OCI-LY7 (cell line): ENCODE results near the gene TNFAIP8L3. TPM values are rescaled to one million over a fixed set of nuclear protein-coding genes. Genes with fewer than 3 reads are reported as not detected.

ENCODE experiments used
- BruUV-seq: library from RNA; stranded (reverse); fragments of 400-500 nt; replicated peaks from 2 replicates; lab custom pipeline; 2021; lab: Mats Ljungman, UMichigan
- CTCF ChIA-PET: fragments of 300-600 bp; sonication (Branson Sonifier 250); formaldehyde crosslinking; loops from one replicate; lab custom pipeline; 2022; ENCODE audit warnings: antibody characterized with exemption; ENCODE audit not compliant: unreplicated experiment; lab: Charles Lee
- POLR2A ChIA-PET: fragments of 300-600 bp; sonication (Branson Sonifier 250); formaldehyde crosslinking; loops from one replicate; lab custom pipeline; 2022; ENCODE audit warnings: antibody characterized with exemption; lab: Charles Lee
- DNase-seq: peaks from one replicate; pipeline ENCODE4 v3.0.0-alpha.2; 2015; ENCODE audit warnings: low spot score
- H2AFZ ChIP-seq: fragments of 200-600 bp; sonication (generic), shearing (Covaris generic); 2 replicates; pipeline ENCODE4 v1.6.1; 2014; ENCODE audit warnings: mild to moderate bottlenecking, antibody characterized with exemption, low read length, moderate library complexity
- H3K27ac ChIP-seq: fragments of 200-600 bp; sonication (generic); 2 replicates; pipeline ENCODE4 v1.5.1; 2014; ENCODE audit warnings: mixed run types, low read depth, mild to moderate bottlenecking, moderate library complexity, low read length, inconsistent platforms; ENCODE audit not compliant: poor library complexity, severe bottlenecking
- H3K36me3 ChIP-seq: fragments of 200-600 bp; sonication (generic); 2 replicates; pipeline ENCODE4 v1.6.1; 2014; ENCODE audit warnings: mild to moderate bottlenecking, antibody characterized with exemption, low read length, moderate library complexity, mixed read lengths; ENCODE audit not compliant: insufficient read depth
- H3K4me1 ChIP-seq: fragments of 200-600 bp; sonication (generic); 2 replicates; pipeline ENCODE4 v1.5.1; 2014; ENCODE audit warnings: mild to moderate bottlenecking, low read length; ENCODE audit not compliant: insufficient read depth, poor library complexity, severe bottlenecking
- H3K4me2 ChIP-seq: fragments of 200-600 bp; sonication (generic); 2 replicates; pipeline ENCODE4 v1.6.1; 2014; ENCODE audit warnings: mild to moderate bottlenecking, low read length
- H3K4me3 ChIP-seq: fragments of 200-600 bp; sonication (generic); 2 replicates; pipeline ENCODE4 v1.5.1; 2014; ENCODE audit warnings: mild to moderate bottlenecking, low read depth, low read length; ENCODE audit not compliant: poor library complexity, severe bottlenecking
- H3K79me2 ChIP-seq: fragments of 200-600 bp; sonication (generic); 2 replicates; pipeline ENCODE4 v1.6.1; 2016; ENCODE audit warnings: low read depth, mild to moderate bottlenecking, low read length, moderate library complexity, mixed read lengths; ENCODE audit not compliant: insufficient read depth
- H3K9me2 ChIP-seq: fragments of 200-600 bp; sonication (generic); 2 replicates; pipeline ENCODE4 v1.6.1; 2016; ENCODE audit warnings: mild to moderate bottlenecking, low read length, mixed read lengths; ENCODE audit not compliant: insufficient read depth
- H3K9me3 ChIP-seq: fragments of 200-600 bp; sonication (generic); 2 replicates; pipeline ENCODE4 v1.6.1; 2014; ENCODE audit warnings: mild to moderate bottlenecking, mixed run types, low read length, mixed read lengths
- H4K20me1 ChIP-seq: fragments of 200-600 bp; sonication (generic); 2 replicates; pipeline ENCODE4 v1.6.1; 2014; ENCODE audit warnings: mild to moderate bottlenecking, antibody characterized with exemption, low read length, moderate library complexity, mixed read lengths; ENCODE audit not compliant: insufficient read depth
- EZH2phosphoT487 ChIP-seq: fragments of 200-600 bp; sonication (generic); IDR thresholded peaks from 2 replicates; pipeline ENCODE4 v1.6.1; 2018; ENCODE audit warnings: low read depth, borderline replicate concordance, mild to moderate bottlenecking, mixed run types, antibody characterized with exemption, low read length, moderate library complexity, mixed read lengths
- intact Hi-C: fragments of 100-400 bp; cut with micrococcal nuclease; formaldehyde crosslinking; loops from one replicate; pipeline ENCODE4 v1.10.0; 2022; ENCODE audit not compliant: unreplicated experiment
- total RNA-seq, 2 experiments: library from RNA; depleted of rRNA in 1 of 2; stranded (reverse); fragments of >200 nt in 1 of 2; shearing (Covaris generic) in 1 of 2; gene quantifications; 2 replicates each; pipeline ENCODE4 v1.2.3, GENCODE V29; 2014 to 2022
- TF ChIP-seq, protein P1 (sequence below): fragments of 200-600 bp; sonication (generic); conservative IDR thresholded peaks from 2 replicates; pipeline ENCODE4 v1.5.1; 2014; ENCODE audit warnings: mild to moderate bottlenecking, antibody characterized with exemption, low read length, moderate library complexity, mixed read lengths

The TNFAIP8L3 gene
- total RNA-seq, 2 experiments from 2014 or later = not detected

DNA sequence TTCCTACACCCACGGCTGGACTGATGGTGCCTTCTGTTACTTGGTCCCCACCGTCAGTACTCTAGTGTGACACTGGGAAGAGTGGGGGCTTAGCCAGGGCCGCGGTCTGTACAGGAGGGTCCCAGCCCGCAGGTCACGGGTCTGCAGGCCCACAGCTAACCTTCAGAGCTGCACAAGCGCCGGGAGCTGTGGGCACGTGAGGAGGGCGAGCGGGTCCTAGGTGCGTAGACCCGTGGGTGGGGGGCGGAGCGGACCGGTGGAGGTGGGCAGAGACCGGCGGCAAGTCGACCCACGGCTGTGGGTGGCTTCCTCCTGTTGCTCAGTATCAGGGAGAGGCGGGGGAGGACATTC is 1.2 kb downstream of the TNFAIP8L3 start:
- H3K36me3 ChIP-seq = no peaks in the 10 kb centered on the region
- no peak for DNase-seq
- H3K9me3 ChIP-seq = no peaks in the 10 kb centered on the region
- CTCF ChIA-PET = no interaction called here
- TF ChIP-seq EZH2phosphoT487 = no peak
- TF ChIP-seq, protein P1, sequence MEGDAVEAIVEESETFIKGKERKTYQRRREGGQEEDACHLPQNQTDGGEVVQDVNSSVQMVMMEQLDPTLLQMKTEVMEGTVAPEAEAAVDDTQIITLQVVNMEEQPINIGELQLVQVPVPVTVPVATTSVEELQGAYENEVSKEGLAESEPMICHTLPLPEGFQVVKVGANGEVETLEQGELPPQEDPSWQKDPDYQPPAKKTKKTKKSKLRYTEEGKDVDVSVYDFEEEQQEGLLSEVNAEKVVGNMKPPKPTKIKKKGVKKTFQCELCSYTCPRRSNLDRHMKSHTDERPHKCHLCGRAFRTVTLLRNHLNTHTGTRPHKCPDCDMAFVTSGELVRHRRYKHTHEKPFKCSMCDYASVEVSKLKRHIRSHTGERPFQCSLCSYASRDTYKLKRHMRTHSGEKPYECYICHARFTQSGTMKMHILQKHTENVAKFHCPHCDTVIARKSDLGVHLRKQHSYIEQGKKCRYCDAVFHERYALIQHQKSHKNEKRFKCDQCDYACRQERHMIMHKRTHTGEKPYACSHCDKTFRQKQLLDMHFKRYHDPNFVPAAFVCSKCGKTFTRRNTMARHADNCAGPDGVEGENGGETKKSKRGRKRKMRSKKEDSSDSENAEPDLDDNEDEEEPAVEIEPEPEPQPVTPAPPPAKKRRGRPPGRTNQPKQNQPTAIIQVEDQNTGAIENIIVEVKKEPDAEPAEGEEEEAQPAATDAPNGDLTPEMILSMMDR = no peak
- no peak overlapping the region for H3K4me3 ChIP-seq
- H3K4me2 ChIP-seq = no peak overlapping the region
- no peaks in the 10 kb centered on the region for H3K4me1 ChIP-seq
- H3K27ac ChIP-seq = no peak overlapping the region
- POLR2A ChIA-PET = no interaction called here
- no peaks in the 10 kb centered on the region for H3K79me2 ChIP-seq
- intact Hi-C loops = no loop called here
- H4K20me1 ChIP-seq = no peaks in the 10 kb centered on the region
- no peaks in the 10 kb centered on the region for H3K9me2 ChIP-seq
- no TSS peak for BruUV-seq
- no peak overlapping the region for H2AFZ ChIP-seq

DNA sequence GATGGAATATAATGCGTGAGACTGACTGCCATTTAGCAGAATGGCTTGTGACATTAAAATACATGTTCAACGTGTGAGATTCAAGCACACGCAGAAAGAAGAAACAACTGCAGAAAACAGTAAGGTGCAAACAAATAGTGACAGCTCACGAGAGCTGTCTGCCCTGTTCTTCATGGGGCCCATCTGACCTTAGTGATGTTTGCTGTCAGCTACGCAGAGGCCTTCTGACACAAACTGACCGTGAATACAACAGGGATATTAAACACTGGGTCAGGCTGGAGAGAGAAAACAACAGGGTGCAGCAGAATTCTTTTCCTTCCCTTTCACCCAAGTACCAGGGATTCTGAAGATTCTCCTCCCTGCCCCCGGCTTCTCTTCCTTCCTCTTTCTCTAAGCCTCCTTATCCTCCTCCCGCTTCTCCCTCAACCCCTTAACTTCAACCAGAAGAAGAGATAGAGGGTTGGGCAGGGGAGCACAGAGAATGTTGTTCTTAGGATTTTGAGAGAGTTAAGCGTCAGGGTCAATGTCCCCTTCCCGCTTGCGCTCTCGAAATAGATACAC is 2.1 kb downstream of the TNFAIP8L3 start:
- CTCF ChIA-PET = interaction anchor here (0.5 kb wide), 1 partner anchor 1720 kb away, joined by 3 read pairs; no protein-coding TSS in a partner anchor
- no peaks in the 10 kb centered on the region for H3K4me1 ChIP-seq
- no peak overlapping the region for H2AFZ ChIP-seq
- no peak overlapping the region for H3K4me2 ChIP-seq
- POLR2A ChIA-PET = interaction anchor here (0.6 kb wide), 1 partner anchor 71 kb away, joined by 3 read pairs; no protein-coding TSS in a partner anchor
- no peaks in the 10 kb centered on the region for H3K9me3 ChIP-seq
- H3K4me3 ChIP-seq = no peak overlapping the region
- H3K27ac ChIP-seq = no peak overlapping the region
- H3K79me2 ChIP-seq = no peaks in the 10 kb centered on the region
- intact Hi-C loops = no loop called here
- H3K36me3 ChIP-seq = no peaks in the 10 kb centered on the region
- BruUV-seq = no TSS peak
- TF ChIP-seq EZH2phosphoT487 = no peak
- TF ChIP-seq, protein P1 = no peak
- no peak for DNase-seq
- H3K9me2 ChIP-seq = no peaks in the 10 kb centered on the region
- H4K20me1 ChIP-seq = no peaks in the 10 kb centered on the region

DNA sequence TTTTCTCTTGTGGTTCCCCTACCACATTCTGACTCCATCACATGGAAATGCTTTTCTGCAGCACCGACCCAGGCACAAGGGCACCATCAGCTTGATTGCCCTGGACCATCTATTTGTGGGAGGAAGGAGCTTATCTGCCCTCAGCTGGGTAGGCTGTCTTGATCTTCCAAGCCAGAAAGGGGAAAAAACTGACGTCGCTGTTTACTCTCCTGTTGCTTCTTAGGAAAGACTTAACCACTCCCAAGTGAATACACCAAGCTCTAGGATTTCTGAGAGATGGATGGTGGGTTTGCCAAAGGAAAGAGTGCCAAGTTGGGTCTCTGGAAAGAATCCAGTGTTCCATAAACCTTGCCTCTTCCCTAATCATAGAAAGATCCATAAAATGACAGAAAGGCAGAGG is 4.0 kb downstream of the TNFAIP8L3 start:
- no peaks in the 10 kb centered on the region for H3K79me2 ChIP-seq
- TF ChIP-seq, protein P1 = no peak
- TF ChIP-seq EZH2phosphoT487 = no peak
- H3K4me3 ChIP-seq = no peak overlapping the region
- no TSS peak for BruUV-seq
- H3K27ac ChIP-seq = no peak overlapping the region
- H3K9me3 ChIP-seq = no peaks in the 10 kb centered on the region
- ChIA-PET CTCF (interaction anchor here (0.6 kb wide), 1 partner anchor 135 kb away, joined by 4 read pairs; no protein-coding TSS in a partner anchor), POLR2A (no interaction called here)
- no peaks in the 10 kb centered on the region for H3K4me1 ChIP-seq
- H4K20me1 ChIP-seq = no peaks in the 10 kb centered on the region
- no peaks in the 10 kb centered on the region for H3K36me3 ChIP-seq
- H3K9me2 ChIP-seq = no peaks in the 10 kb centered on the region
- DNase-seq = no peak
- H2AFZ ChIP-seq = no peak overlapping the region
- intact Hi-C loops = no loop called here
- no peak overlapping the region for H3K4me2 ChIP-seq
